HG03378 (cell line): Measurements from ENCODE around the gene MYOM3.

Experiments used
- ATAC-seq: cut with Tn5 transposase; IDR thresholded peaks from one replicate; pipeline ENCODE4 v1.9.1; 2021; ENCODE audit warnings: mild to moderate bottlenecking, moderate library complexity; ENCODE audit not compliant: unreplicated experiment

Gene MYOM3

DNA sequence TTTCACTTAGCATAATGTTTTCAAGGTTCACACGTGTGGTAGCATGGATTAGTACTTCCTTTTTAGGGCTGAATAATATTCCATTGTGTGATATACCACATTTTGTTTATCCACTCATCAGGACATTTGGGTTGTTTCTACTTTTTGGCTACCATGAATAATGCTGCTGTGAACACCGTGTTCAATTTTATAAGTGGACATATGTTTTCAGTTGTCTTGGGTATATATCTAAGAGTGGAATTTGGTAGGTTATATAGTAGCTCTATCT lies 27.2 kb upstream of the MYOM3 start:
- ATAC-seq, result no peak

- ATAC-seq, result no peak
These were observed 26.7 kb upstream of the MYOM3 start for GRCh38 chr1:24138476-24139221.

GRCh38 chr1:24136956-24137539 lies 25.1 kb upstream of the MYOM3 start:
- ATAC-seq, result no peak

GRCh38 chr1:24134376-24134775 lies 22.4 kb upstream of the MYOM3 start:
- no peak for ATAC-seq

DNA sequence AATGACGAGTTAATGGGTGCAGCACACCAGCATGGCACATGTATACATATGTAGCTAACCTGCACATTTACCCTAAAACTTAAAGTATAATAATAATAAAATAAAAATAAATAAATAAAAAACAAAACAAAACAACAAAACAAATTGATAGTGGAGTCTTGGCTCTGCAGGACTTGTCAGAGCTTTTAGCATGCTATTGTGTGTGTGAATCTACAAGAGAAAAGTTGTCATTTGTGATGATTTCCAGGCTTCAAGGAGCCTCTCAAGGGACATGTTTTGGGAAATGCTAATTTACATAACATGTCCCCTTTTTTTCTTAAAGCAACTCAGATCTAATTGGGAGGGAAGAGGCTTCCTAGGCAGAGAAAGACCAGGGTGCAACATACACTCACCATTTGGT lies 21.9 kb upstream of the MYOM3 start:
- ATAC-seq, result no peak

DNA sequence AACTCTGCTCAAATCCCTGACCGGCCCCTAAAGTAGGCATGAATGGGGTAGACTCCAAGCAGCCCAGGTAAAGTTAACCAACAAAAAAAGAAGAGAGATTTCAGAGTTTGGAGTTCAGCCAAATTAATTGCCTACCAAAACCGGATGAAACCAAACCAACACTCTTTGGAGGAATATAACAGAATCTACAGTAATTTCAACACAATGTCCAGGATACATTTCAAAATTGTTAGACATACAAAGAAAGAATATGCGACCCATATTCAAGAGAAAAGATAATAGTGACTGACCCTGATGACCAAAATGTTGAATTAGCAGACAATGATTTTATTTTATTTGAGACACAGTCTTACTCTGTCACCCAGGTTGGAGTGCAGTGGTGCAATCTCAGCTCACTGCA lies 18.4 kb upstream of the MYOM3 start:
- no peak for ATAC-seq

- no peak for ATAC-seq
These were observed 15.9 kb upstream of the MYOM3 start for GRCh38 chr1:24127801-24128363.

DNA sequence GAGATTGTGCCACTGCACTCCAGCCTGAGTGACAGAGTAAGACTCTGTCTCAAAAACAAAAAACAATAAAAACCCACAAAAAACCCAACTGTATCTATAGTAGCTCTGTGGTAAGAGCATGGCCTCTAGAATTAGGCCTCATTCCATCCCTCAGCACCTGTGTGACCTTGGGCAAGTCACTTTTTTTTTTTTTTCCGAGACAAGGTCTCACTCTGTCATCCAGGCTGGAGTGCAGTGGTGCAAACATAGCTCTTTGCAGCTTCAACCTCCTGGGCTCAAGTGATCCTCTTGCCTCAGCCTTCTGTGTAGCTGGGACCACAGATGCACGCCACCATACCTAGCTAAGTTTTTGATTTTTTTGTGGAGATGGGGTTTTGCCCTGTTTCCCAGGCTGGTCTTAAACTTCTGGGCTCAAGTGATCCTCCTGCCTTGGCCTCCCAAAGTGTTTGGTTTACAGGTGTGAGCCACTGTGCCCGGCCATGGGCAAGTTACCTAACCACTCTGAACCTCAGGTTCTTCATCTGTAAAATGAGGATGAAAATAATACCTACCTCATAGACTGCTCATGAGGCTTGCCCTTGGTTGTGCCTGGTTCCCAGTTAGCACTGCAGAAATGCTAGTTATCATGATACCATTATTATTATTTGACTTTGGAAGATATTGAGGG lies 15.3 kb upstream of the MYOM3 start:
- ATAC-seq, result no peak

DNA sequence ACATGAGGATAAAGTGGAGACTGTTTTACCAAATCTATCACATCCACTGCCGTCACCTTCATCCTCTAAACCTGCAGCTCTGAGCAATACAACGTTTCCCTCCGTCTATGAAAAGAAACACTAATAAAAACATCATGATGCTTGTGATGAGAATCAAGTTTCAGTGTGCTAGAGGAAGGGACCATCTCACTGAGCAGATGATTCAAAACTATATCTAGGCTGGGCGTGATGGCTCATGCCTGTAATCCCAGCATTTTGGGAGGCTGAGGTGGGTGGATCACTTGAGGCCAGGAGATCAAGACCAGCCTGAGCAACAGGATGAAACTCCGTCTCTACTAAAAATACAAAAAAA lies 14.7 kb upstream of the MYOM3 start:
- no peak for ATAC-seq

DNA sequence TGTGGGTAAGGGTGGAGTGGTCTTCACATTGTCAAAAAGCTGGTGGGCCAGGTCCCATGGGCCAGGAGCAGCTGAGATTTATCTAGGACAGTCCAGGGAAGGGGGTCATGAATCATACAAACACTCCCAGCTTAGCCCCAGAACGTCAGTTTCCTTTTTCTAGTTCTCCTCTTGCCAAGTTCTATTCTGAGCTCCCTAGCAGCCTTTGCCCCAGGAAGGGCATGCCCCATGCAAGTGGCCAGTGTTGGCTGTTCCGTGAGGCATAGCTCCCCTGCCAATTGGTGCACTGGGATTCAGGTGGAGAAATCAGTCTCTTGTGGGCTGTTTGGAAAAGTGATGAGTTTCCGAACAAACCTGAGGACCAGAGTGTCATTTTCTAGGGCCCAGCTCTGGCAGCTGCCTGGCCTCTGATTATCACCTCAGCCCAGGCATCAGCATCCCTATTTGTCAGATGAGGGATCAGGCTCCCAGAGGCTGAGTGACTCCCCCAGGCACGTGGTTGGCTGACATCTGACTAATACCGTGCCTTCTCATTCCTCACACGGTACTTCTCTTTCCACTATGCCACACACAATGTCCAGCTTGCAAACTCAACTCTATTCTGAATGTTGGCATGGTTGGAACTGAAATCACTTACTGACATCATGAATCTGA lies 14.2 kb upstream of the MYOM3 start:
- ATAC-seq, result no peak

DNA sequence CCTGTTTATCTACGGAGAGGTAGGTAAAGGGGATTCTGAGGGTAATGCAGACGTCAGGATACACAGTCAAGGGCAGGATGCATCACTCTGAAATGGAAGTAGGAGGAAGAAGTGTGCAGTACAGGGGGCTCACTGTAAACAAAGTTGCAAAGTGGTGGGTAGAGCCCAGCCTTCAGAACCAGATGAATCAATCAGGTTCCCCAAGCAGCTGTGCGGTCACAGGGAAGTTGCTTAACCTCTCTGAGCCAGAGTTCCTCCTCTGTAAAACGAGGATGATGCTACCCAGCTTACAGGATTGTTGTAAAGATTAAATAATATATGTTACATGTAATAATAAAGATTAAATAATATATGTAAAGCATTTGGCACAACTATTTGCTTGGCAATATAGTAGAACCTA lies 13.5 kb upstream of the MYOM3 start:
- no peak for ATAC-seq

DNA sequence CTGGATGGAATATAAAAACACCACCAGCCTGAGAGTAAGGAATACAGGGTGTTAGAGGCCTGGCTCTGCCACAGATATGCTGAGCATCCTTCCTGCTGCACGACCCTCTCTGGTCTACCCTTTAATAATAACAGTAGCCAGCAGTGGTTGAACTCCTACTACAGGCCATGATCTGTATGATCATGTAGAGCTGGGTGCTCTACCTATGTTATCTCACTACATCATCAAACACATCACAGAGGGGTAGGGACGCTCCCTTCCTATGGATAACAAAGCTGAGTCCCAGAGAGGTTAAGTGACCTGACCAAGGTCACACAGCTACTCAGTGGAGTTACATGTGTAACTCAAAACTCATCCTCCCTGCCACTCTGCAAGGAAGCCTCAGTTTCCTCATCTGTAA lies 13.0 kb upstream of the MYOM3 start:
- ATAC-seq, result no peak

DNA sequence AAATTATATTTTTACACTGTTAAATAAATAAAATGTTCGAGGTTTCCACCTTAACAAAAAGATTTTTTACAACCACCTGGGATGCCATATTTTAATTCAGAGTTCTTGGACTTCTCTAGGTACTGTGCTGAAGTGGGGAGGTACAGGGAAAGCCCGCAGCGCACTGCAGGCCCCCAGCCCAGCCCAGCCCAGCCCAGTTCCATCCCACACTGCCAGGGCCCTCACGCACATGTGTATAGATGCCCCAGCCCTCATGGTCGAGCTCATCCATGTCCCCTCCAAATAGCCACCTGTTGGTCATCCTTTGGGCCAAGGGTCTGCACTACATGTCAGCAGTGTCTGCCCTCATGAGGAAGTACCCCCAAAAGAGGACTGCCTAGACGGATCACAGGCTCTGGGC lies 11.7 kb upstream of the MYOM3 start:
- ATAC-seq, result no peak

- ATAC-seq, result no peak
These were observed 10.8 kb upstream of the MYOM3 start for GRCh38 chr1:24122776-24123175.

DNA sequence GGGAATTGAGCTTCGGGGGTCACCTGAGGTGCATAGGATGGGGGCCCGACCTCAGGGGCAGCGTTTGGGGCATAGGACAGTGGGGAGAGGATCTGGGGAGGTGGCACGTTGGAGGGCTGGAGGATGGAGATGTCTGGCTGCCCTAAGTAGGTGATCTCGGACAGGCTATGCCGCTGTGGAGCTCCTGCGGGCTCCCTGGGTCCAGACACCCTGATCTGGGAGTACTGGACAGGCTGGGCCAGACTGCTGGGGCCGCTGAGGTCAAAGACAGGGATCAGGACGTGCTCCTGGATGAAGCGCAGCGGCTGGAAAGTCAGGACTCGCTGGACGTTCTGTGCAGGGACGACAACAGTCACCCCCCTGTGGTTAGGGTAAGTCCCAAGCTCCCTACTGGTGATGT lies 9.5 kb upstream of the MYOM3 start:
- ATAC-seq, result no peak

- no peak for ATAC-seq
These were observed 9.0 kb upstream of the MYOM3 start for GRCh38 chr1:24120965-24121364.

DNA sequence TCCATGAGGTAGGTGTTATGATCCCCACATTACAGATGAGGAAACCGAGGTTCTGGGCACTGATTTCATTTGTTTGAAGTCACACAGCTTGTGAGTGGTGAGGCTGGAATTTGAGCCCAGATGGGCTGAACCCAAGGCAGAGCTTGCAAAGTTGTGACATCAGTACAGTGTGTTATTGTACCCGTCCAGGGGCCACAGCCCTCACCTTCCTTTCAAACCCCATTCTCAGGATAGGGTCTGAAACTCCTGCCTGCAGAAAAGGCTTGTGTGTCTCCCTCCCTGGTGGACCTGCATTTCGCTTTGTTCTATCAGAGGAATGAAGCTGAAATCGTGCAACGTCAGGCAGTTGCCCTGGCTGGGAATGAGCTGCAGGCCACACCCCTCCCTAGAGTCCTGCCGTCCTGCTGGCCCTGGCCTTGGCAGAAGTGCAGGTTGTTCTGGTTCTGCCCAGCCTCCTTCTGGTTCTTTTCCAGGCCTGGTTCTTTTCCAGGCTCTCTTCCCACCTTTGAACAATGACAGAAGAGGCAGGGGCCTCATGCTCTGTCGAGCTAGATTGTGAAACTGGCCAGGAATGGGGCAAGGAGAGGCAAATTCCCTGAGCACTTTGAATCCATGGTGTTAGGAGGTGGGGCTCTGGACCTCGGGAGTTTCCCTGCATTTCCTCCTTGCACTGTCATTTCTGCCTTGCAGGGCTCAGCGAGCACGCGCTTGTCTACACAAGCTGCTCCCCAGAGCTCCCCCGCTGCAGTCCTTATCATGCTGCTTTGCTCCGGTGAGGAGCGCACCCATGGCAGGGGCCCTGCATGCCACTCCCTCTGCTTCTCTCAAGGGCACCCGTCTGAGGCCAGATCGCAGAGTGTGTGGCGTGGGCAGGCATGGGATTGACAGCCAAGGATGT lies 8.2 kb upstream of the MYOM3 start:
- ATAC-seq, result no peak

DNA sequence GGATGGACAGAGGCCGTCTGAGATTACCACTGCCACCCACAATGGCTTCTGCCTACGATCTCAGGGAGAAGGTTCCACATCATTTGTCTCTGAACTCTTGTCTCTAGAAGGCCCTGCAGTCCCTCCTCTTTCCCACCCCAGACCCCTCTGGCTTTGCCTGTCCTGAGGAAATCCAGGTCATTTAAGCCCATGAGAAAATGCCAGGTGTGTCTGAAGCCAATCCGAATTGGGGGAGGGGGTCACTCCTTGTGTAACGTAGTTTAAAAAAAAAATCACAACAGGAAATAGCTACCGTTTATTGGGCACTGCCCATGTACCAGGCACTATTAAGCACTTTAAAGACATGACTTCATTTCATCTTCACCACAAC lies 7.5 kb upstream of the MYOM3 start:
- no peak for ATAC-seq

- ATAC-seq, result no peak
These were observed 6.7 kb upstream of the MYOM3 start for GRCh38 chr1:24118410-24119242.
